Measurements from ENCODE around the gene NDP. TPM values are rescaled to one million over a fixed set of nuclear protein-coding genes. Genes with fewer than 3 reads are reported as not detected.
"Not testable (repeated sequence)": the region's sequence is repeated elsewhere in the genome, so short reads cannot be mapped to it uniquely, and the experiment has no call there.

NDP gene
- total RNA-seq, 4 donors from 2014 or later, result 4.7 TPM; not detected in 3

DNA sequence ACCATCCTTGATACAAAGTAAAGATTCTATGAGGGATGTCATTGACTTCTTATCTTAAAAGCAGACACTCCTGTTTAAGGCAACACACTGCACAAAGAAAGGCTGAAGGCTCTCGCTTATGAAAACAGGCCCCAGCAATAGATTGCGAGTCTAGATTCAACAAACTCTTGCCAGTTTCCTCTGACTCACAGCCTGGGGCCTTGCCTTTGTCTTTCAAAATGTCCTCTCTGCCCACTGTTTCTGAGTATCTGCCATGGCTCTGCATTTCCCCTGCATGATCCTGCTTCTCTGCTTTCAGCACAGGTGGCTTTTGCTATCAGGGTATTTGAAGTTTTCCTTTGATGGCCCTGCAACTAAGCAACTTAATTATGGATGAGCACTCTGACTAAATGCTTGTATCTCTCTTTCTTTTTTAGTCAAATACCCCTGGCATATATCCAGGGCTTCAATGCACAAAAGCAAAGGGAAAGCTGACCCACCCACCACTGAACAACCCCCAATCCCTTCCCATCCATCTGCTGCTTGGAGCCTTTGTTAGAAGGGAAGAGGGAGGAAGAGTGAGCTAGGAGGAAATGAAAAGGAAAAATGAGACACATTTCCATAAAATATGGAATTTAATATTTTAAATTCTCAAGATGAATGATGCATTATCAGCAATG, 32.2 kb downstream of the NDP start:
- no peaks in the 10 kb centered on the region for H3K4me1 ChIP-seq
- no peaks in the 10 kb centered on the region for H3K27me3 ChIP-seq
- no peak overlapping the region for H3K4me3 ChIP-seq
- no peak for TF ChIP-seq POLR2A (IDR thresholded peaks at IDR 0.05)
- TF ChIP-seq, protein P1, sequence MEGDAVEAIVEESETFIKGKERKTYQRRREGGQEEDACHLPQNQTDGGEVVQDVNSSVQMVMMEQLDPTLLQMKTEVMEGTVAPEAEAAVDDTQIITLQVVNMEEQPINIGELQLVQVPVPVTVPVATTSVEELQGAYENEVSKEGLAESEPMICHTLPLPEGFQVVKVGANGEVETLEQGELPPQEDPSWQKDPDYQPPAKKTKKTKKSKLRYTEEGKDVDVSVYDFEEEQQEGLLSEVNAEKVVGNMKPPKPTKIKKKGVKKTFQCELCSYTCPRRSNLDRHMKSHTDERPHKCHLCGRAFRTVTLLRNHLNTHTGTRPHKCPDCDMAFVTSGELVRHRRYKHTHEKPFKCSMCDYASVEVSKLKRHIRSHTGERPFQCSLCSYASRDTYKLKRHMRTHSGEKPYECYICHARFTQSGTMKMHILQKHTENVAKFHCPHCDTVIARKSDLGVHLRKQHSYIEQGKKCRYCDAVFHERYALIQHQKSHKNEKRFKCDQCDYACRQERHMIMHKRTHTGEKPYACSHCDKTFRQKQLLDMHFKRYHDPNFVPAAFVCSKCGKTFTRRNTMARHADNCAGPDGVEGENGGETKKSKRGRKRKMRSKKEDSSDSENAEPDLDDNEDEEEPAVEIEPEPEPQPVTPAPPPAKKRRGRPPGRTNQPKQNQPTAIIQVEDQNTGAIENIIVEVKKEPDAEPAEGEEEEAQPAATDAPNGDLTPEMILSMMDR (IDR thresholded peaks at IDR 0.05), result no peak
- no peaks in the 10 kb centered on the region for H3K9me3 ChIP-seq
- no peaks in the 10 kb centered on the region for H3K36me3 ChIP-seq
- no peak for DNase-seq
- H3K27ac ChIP-seq, result no peak overlapping the region

DNA sequence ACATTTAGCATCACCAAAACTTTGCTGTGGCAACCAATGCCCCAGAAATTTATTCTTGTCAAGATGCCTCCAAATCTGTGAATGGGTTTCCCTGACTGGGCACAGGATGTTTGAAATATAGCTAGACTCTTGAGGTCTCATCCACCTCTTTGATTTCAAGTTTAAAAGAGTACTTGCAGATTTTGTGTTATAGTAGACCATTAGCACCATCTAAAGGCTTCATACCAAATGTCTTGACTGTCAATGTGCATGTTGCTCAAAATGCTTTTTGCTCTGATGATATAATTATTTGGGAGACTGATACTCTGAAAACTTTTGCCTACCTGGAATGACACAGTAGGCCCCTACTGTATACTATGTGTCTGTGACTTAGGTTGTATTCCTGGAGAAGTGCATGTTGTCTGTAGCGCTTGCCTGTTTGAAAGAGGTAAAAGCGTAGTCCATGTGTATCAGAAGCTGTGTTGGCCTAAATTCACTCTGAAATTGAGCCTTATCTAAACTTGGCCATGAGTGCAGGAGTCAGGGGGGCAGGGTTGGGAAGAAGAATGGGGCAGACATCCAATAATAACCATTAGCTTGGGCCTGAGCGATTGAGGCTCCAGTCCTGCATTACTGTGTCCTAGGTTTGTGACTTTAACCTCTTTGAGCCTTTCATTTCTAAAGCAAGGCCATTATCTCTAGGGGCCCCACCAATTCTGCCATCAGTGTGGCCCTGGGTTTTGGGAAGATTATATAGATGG, 33.8 kb downstream of the NDP start:
- H3K36me3 ChIP-seq, result no peaks in the 10 kb centered on the region
- DNase-seq, result no peak
- TF ChIP-seq, protein P1 (IDR thresholded peaks at IDR 0.05), result peak in 3 of 6 experiments; percentile 40 to 59 (median 42)
- no peak for TF ChIP-seq POLR2A (IDR thresholded peaks at IDR 0.05)
- H3K4me1 ChIP-seq, result no peaks in the 10 kb centered on the region
- no peaks in the 10 kb centered on the region for H3K27me3 ChIP-seq
- no peak overlapping the region for H3K27ac ChIP-seq
- no peaks in the 10 kb centered on the region for H3K9me3 ChIP-seq
- H3K4me3 ChIP-seq, result no peak overlapping the region

DNA sequence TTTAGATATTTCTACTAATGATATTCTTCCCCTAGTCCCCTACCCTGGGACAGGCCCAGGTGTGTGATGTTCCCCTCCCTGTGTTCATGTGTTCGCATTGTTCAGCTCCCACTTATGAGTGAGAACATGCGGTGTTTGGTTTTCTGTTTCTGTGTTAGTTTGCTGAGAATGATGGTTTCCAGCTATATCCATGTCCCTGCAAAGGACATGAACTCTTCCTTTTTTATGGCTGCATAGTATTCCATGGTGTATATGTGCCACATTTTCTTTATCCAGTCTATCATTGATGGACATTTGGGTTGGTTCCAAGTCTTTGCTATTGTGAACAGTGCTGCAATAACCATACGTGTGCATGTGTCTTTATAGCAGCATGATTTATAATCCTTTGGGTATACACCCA, 51.2 kb downstream of the NDP start:
- DNase-seq, H3K27ac ChIP-seq, H3K4me1 ChIP-seq, H3K36me3 ChIP-seq, H3K9me3 ChIP-seq, H3K4me3 ChIP-seq, H3K27me3 ChIP-seq: not testable (repeated sequence)

DNA sequence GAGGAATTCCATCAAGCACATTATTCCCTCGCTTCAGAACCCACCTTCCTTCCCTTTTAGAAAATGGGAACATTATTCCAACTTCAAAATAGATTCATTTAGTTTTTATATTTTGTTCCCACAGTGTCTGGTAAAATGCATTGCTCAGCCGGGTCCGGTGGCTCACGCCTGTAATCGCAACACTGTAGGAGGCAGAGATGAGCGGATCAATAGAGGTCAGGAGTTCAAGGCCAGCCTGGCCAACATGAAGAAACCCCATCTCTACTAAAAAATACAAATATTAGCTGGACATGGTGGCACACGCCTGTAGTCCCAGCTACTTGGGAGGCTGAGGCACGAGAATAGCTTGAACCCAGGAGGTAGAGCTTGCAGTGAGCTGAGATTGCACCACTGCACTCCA, 62.4 kb downstream of the NDP start:
- not testable (repeated sequence) for DNase-seq, H3K27ac ChIP-seq, H3K27me3 ChIP-seq, H3K4me1 ChIP-seq, H3K9me3 ChIP-seq, H3K4me3 ChIP-seq, H3K36me3 ChIP-seq

DNA sequence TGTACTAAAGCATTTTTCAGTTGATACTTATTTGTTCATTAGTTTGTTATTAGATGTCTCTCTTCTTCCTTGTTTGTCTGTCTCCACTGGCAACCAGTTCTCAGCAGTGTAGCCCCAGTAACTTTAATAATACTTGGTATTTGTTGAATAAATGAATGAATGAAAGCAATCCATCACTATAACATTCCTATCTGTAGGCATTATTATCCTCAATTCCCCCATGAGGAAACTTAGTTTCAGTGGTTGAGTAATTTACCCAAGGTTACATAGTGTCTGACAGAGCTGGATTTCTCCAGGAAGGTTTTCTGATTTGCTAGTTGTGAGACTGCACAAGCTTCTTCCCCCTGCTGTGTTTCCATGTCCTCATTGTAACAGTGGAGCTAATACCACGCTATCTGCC, 63.2 kb downstream of the NDP start:
- no peak for DNase-seq
- Histone ChIP-seq H3K4me1 (no peaks in the 10 kb centered on the region), H3K27ac (no peak overlapping the region), H3K36me3 (no peaks in the 10 kb centered on the region), H3K4me3 (no peak overlapping the region), H3K9me3 (no peaks in the 10 kb centered on the region), H3K27me3 (no peaks in the 10 kb centered on the region)
- TF ChIP-seq, protein P1 (IDR thresholded peaks at IDR 0.05), result no peak
- TF ChIP-seq POLR2A (IDR thresholded peaks at IDR 0.05), result no peak

DNA sequence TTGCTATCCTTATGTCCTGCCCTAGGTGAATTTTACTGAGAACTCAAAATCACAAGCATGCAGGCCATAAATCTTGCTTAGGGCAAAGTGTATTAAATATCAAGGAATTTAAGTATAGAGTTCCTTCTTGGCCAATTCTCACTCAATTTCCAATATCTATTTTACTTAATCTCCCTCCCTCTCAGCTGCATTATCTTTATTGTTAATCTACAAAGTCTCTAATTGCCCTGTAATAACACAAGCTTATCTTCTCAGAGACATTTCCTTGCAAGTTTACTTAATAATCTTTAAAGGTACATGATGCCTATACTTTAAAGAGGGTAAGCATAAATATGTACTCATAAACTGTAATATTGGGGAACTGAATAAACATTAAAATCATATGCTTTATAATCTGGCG, 64.0 kb downstream of the NDP start:
- no peak for DNase-seq
- no peaks in the 10 kb centered on the region for H3K27me3 ChIP-seq
- H3K9me3 ChIP-seq, result no peaks in the 10 kb centered on the region
- TF ChIP-seq, protein P1 (IDR thresholded peaks at IDR 0.05), result no peak
- TF ChIP-seq POLR2A (IDR thresholded peaks at IDR 0.05), result no peak
- no peak overlapping the region for H3K4me3 ChIP-seq
- H3K4me1 ChIP-seq, result no peaks in the 10 kb centered on the region
- no peak overlapping the region for H3K27ac ChIP-seq
- no peaks in the 10 kb centered on the region for H3K36me3 ChIP-seq

Measured in Peyer's patch (tissue), 4 donors.